ENCODE results near the gene ZNF516. TPM values are rescaled to one million over a fixed set of nuclear protein-coding genes. Genes with fewer than 3 reads are reported as not detected.

The ZNF516 gene
- total and polyA plus RNA-seq, 7 experiments from 2014 or later: 1.9 to 60.4 (median 21.7) TPM

DNA sequence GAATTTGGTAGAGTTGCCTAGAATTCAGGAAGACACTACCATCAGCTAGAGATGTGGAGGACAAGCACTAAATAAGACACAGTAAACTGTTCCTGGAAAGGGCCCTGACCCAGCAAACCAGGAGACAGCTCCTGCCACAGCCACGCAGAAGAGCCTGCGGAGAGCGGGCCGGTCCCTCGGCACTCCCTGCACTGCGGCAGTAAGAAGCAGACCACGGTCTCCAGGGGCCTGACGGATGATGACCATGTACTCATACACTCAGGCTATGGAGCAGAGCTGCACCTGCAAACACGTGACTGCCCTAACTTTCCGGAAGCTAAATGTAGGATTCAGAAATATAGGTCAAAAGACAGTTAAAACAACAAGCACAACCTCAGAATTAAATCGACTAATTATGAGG, 72.9 kb downstream of the ZNF516 start:
- H3K4me1 ChIP-seq (ENCODE audit: control insufficient read depth in 2 of 2, insufficient read depth in 2 of 2, low read length in 2 of 2): peaks cover 0 to 9% of the 10 kb centered on the region in 2 donors
- CTCF ChIA-PET: no interaction called here
- Mint-ChIP-seq H3K9me3 (no peaks in the 10 kb centered on the region), H3K36me3 (peaks cover 0 to 4% (median 0%) of the 10 kb centered on the region in 5 donors), H3K27ac (peak overlapping the region in 1 of 9 donors; percentile 37), H3K4me3 (no peak overlapping the region), H3K4me1 (peaks cover 0 to 64% (median 52%) of the 10 kb centered on the region in 7 donors), H3K27me3 (peaks cover 0 to 7% (median 0%) of the 10 kb centered on the region in 5 donors)
- POLR2A ChIA-PET: no interaction called here
- intact Hi-C loops (cut with micrococcal nuclease): no loop called here
- no peak overlapping the region for H3K4me3 ChIP-seq (ENCODE audit: low read length)
- no peak overlapping the region for H3K27ac ChIP-seq (ENCODE audit: low read depth, low read length)
- H3K36me3 ChIP-seq (ENCODE audit: control insufficient read depth in 2 of 3, insufficient read depth in 3 of 3, low read length in 3 of 3): peaks cover 0 to 3% (median 0%) of the 10 kb centered on the region in 3 experiments
- no peaks in the 10 kb centered on the region for H3K27me3 ChIP-seq (ENCODE audit: control insufficient read depth in 2 of 2, insufficient read depth in 2 of 2, low read length in 2 of 2)
- DNase-seq (no peak), ATAC-seq (no peak)
- H3K9me3 ChIP-seq (ENCODE audit: control insufficient read depth in 2 of 3, low read length in 3 of 3): no peaks in the 10 kb centered on the region

DNA sequence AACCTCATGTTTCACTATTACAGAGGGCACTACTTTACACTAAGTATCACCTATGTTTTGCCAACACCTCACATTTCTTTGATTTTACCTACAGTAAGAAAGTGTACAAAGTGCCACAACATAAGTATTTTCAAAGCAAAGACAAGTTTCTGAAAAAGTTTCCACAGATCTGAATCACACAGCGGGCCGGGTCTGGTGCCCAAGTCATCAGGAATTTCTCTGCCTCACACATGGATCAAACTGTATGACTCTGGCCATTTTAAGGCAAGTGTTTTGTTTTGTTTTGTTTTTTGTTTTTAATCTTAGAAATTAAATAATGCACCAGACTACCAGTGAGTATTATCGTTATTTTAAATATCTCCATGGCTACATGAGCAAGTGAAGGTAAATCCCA, 73.4 kb downstream of the ZNF516 start:
- Mint-ChIP-seq H3K27ac (no peak overlapping the region), H3K27me3 (peaks cover 0 to 11% (median 0%) of the 10 kb centered on the region in 5 donors), H3K9me3 (no peaks in the 10 kb centered on the region), H3K36me3 (peaks cover 0 to 4% (median 0%) of the 10 kb centered on the region in 5 donors), H3K4me1 (peaks cover 0 to 64% (median 51%) of the 10 kb centered on the region in 7 donors), H3K4me3 (no peak overlapping the region)
- no peak for DNase-seq
- H3K4me3 ChIP-seq (ENCODE audit: low read length): no peak overlapping the region
- no peak overlapping the region for H3K27ac ChIP-seq (ENCODE audit: low read depth, low read length)
- ATAC-seq: no peak
- H3K9me3 ChIP-seq (ENCODE audit: control insufficient read depth in 2 of 3, low read length in 3 of 3): no peaks in the 10 kb centered on the region
- POLR2A ChIA-PET: no interaction called here
- H3K27me3 ChIP-seq (ENCODE audit: control insufficient read depth in 2 of 2, insufficient read depth in 2 of 2, low read length in 2 of 2): no peaks in the 10 kb centered on the region
- H3K4me1 ChIP-seq (ENCODE audit: control insufficient read depth in 2 of 2, insufficient read depth in 2 of 2, low read length in 2 of 2): peaks cover 0 to 5% of the 10 kb centered on the region in 2 donors
- CTCF ChIA-PET: no interaction called here
- H3K36me3 ChIP-seq (ENCODE audit: control insufficient read depth in 2 of 3, insufficient read depth in 3 of 3, low read length in 3 of 3): peaks cover 0 to 3% (median 0%) of the 10 kb centered on the region in 3 experiments
- intact Hi-C loops (cut with micrococcal nuclease): no loop called here

DNA sequence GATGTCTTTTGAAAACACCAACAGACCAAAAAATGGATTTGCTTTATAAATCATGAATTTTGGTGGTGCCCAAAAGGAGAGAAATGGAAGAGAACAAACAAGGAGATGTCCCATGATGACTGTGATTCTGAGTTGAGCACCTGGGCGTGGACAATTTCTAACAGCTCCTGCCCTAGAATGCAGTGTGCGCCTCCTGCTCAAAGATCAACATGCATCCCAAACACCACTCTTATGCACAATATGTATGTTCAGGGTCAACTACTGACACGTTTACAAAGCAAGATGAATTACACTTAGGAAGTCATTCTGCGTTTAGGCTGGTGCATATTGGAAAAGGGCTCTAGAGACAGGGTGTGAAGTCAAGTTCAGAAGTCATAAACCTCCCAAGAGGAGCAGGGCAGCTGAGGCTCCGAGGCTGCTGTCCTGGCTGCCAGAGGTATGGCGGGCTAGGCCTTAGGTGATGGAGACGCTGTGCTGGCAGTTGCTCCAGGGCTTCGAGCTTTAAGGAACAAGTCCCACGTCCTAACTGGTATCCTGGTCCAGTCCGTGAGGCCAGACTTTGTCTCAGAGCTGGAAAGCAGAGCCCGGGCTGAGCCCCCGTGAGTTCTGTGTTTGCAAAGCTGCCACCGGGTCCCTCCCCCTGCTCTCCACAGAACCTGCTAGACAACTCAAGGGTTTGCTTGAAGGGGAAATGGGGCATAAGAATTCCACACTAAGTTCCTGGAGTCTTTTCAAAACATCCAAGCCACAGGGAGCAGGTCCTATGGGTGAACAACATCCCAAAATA, 74.0 kb downstream of the ZNF516 start:
- POLR2A ChIA-PET: no interaction called here
- no peak for DNase-seq
- Mint-ChIP-seq H3K9me3 (no peaks in the 10 kb centered on the region), H3K4me1 (peaks cover 0 to 61% (median 46%) of the 10 kb centered on the region in 7 donors), H3K27me3 (peaks cover 0 to 10% (median 0%) of the 10 kb centered on the region in 5 donors), H3K36me3 (peaks cover 0 to 4% (median 0%) of the 10 kb centered on the region in 5 donors), H3K4me3 (no peak overlapping the region), H3K27ac (no peak overlapping the region)
- no peaks in the 10 kb centered on the region for H3K9me3 ChIP-seq (ENCODE audit: control insufficient read depth in 2 of 3, low read length in 3 of 3)
- peaks cover 0 to 3% (median 0%) of the 10 kb centered on the region in 3 experiments for H3K36me3 ChIP-seq (ENCODE audit: control insufficient read depth in 2 of 3, insufficient read depth in 3 of 3, low read length in 3 of 3)
- H3K4me1 ChIP-seq (ENCODE audit: control insufficient read depth in 2 of 2, insufficient read depth in 2 of 2, low read length in 2 of 2): peaks cover 0 to 4% of the 10 kb centered on the region in 2 donors
- intact Hi-C loops (cut with micrococcal nuclease): no loop called here
- H3K27ac ChIP-seq (ENCODE audit: low read depth, low read length): no peak overlapping the region
- no peak for ATAC-seq
- no peak overlapping the region for H3K4me3 ChIP-seq (ENCODE audit: low read length)
- H3K27me3 ChIP-seq (ENCODE audit: control insufficient read depth in 2 of 2, insufficient read depth in 2 of 2, low read length in 2 of 2): no peaks in the 10 kb centered on the region
- CTCF ChIA-PET: no interaction called here

DNA sequence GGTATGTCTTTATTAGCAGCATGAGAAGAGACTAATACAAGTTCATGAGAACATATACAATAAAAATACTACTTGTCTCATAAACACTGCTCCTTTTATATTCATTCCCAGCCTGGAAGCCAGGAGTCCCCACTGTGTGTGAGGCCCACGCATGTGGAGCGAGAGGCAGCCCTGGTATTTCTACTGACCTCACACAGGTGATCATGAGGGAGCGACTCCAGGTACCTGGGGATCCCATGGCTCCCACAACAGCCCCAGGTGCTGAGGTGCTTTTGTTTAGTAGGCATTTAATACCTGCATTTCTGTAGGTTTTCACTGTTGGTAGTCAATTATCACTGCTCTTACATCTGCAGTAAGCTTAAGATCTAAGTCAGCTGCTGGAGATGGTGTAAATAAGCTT, 75.2 kb downstream of the ZNF516 start:
- H3K36me3 ChIP-seq (ENCODE audit: control insufficient read depth in 2 of 3, insufficient read depth in 3 of 3, low read length in 3 of 3): peaks cover 0 to 3% (median 0%) of the 10 kb centered on the region in 3 experiments
- ChIA-PET POLR2A (no interaction called here), CTCF (no interaction called here)
- H3K36me3 Mint-ChIP-seq: peaks cover 0 to 4% (median 0%) of the 10 kb centered on the region in 5 donors
- DNase-seq: no peak
- H3K27ac Mint-ChIP-seq: no peak overlapping the region
- peaks cover 0 to 53% (median 34%) of the 10 kb centered on the region in 7 donors for H3K4me1 Mint-ChIP-seq
- H3K27ac ChIP-seq (ENCODE audit: low read depth, low read length): no peak overlapping the region
- H3K4me1 ChIP-seq (ENCODE audit: control insufficient read depth in 2 of 2, insufficient read depth in 2 of 2, low read length in 2 of 2): no peaks in the 10 kb centered on the region
- intact Hi-C loops (cut with micrococcal nuclease): no loop called here
- ATAC-seq: no peak
- no peaks in the 10 kb centered on the region for H3K9me3 ChIP-seq (ENCODE audit: control insufficient read depth in 2 of 3, low read length in 3 of 3)
- H3K9me3 Mint-ChIP-seq: no peaks in the 10 kb centered on the region
- H3K27me3 ChIP-seq (ENCODE audit: control insufficient read depth in 2 of 2, insufficient read depth in 2 of 2, low read length in 2 of 2): no peaks in the 10 kb centered on the region
- no peak overlapping the region for H3K4me3 ChIP-seq (ENCODE audit: low read length)
- H3K27me3 Mint-ChIP-seq: peaks cover 0 to 12% (median 0%) of the 10 kb centered on the region in 5 donors
- H3K4me3 Mint-ChIP-seq: no peak overlapping the region

DNA sequence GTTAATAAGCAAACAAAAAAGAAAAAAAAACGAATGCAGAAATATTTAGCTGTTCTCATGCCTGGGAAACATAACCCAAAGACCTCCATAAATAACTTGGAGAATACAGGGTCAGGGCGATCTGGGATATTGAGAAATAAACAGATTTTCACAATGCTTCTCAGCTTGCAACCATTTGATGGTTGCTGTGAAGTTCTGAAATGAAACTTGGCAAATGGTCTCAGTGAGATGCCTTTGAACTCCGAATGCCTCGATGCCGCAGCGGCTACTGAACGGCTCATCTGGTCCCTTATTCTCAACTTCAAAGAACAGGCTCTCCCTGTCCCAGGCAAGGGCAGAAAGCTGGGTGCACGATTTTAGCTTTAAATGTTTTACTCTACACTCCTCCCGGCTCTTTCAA, 78.1 kb downstream of the ZNF516 start:
- Mint-ChIP-seq H3K9me3 (no peaks in the 10 kb centered on the region), H3K36me3 (peaks cover 0 to 11% (median 5%) of the 10 kb centered on the region in 5 donors), H3K27me3 (peaks cover 0 to 15% (median 0%) of the 10 kb centered on the region in 5 donors), H3K27ac (no peak overlapping the region), H3K4me3 (no peak overlapping the region), H3K4me1 (peaks cover 0 to 55% (median 33%) of the 10 kb centered on the region in 7 donors)
- Histone ChIP-seq H3K27ac (ENCODE audit: low read depth, low read length) (no peak overlapping the region), H3K4me1 (ENCODE audit: control insufficient read depth in 2 of 2, insufficient read depth in 2 of 2, low read length in 2 of 2) (no peaks in the 10 kb centered on the region), H3K9me3 (ENCODE audit: control insufficient read depth in 2 of 3, low read length in 3 of 3) (no peaks in the 10 kb centered on the region), H3K27me3 (ENCODE audit: control insufficient read depth in 2 of 2, insufficient read depth in 2 of 2, low read length in 2 of 2) (no peaks in the 10 kb centered on the region), H3K4me3 (ENCODE audit: low read length) (no peak overlapping the region), H3K36me3 (ENCODE audit: control insufficient read depth in 2 of 3, insufficient read depth in 3 of 3, low read length in 3 of 3) (no peaks in the 10 kb centered on the region)
- no peak for ATAC-seq
- intact Hi-C loops (cut with micrococcal nuclease): no loop called here
- ChIA-PET POLR2A (interaction anchor here (0.8 to 0.9 kb wide), 2 partner anchors 14 to 981 kb away, joined by 3 read pairs; no protein-coding TSS in a partner anchor), CTCF (interaction anchor here (0.7 kb wide), 1 partner anchor 293 kb away, joined by 5 read pairs; no protein-coding TSS in a partner anchor)
- no peak for DNase-seq

DNA sequence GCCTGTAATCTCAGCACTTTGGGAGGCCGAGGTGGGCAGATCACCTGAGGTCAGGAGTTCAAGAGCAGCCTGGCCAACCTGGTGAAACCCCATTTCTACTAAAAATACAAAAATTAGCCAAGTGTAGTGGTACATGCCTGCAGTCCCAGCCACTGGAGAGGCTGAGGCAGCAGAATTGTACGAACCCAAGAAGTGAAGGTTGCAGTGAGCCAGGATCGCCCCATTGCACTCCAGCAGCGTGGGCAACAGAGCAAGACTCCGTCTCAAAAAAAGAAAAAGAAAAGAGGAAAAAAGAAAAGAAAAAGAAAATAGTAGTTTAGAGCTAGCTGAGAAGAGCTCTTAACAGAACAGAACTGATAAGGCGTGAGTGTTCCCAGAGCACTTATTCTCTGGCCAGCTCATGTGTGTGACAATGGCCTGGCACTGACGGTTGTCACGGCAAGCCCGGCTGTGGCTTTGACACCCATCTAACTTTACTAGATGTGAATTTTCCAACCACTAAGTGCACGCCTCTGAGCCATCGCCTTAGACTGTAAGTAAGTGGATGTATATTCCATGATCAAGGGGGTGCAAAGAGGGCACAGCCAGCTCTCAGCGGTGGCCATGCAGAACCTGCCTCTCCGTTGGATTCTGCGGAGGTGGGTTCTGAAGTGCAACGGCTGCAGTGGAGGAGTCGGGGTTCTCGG, 80.0 kb downstream of the ZNF516 start:
- Mint-ChIP-seq H3K9me3 (peaks cover 0 to 3% (median 0%) of the 10 kb centered on the region in 11 donors), H3K4me1 (peaks cover 10 to 59% (median 43%) of the 10 kb centered on the region in 7 donors), H3K4me3 (no peak overlapping the region), H3K27me3 (peaks cover 0 to 19% (median 0%) of the 10 kb centered on the region in 5 donors), H3K27ac (peak overlapping the region in 2 of 9 donors; percentile 16 to 54), H3K36me3 (peaks cover 0 to 16% (median 14%) of the 10 kb centered on the region in 5 donors)
- Histone ChIP-seq H3K4me3 (ENCODE audit: low read length) (no peak overlapping the region), H3K36me3 (ENCODE audit: control insufficient read depth in 2 of 3, insufficient read depth in 3 of 3, low read length in 3 of 3) (no peaks in the 10 kb centered on the region), H3K4me1 (ENCODE audit: control insufficient read depth in 2 of 2, insufficient read depth in 2 of 2, low read length in 2 of 2) (peaks cover 0 to 4% of the 10 kb centered on the region in 2 donors), H3K9me3 (ENCODE audit: control insufficient read depth in 2 of 3, low read length in 3 of 3) (no peaks in the 10 kb centered on the region), H3K27me3 (ENCODE audit: control insufficient read depth in 2 of 2, insufficient read depth in 2 of 2, low read length in 2 of 2) (no peaks in the 10 kb centered on the region), H3K27ac (ENCODE audit: low read depth, low read length) (no peak overlapping the region)
- ChIA-PET POLR2A (no interaction called here), CTCF (no interaction called here)
- DNase-seq (no peak), ATAC-seq (peak; percentile 48)
- intact Hi-C loops (cut with micrococcal nuclease): no loop called here

Measured in naive thymus-derived CD4-positive, alpha-beta T cell (primary cell).